H9 (cell line): ENCODE data around the gene PAK6. TPM values are rescaled to one million over a fixed set of nuclear protein-coding genes. Genes with fewer than 3 reads are reported as not detected.

Source experiments
- DNase-seq: peaks from one replicate; pipeline ENCODE4 v3.0.0-alpha.2; 2017
- H2AFZ ChIP-seq: one replicate; pipeline ENCODE4 v1.6.1; 2013; ENCODE audit warnings: mild to moderate bottlenecking, low read length, control low read depth, moderate library complexity
- H2AK5ac ChIP-seq: 2 replicates; pipeline ENCODE4 v1.6.1; 2013; ENCODE audit warnings: low read length, control low read depth, mixed read lengths; ENCODE audit not compliant: insufficient read length
- H2BK120ac ChIP-seq: one replicate; pipeline ENCODE4 v1.6.1; 2013; ENCODE audit warnings: low read depth, mild to moderate bottlenecking, low read length, control low read depth, inconsistent platforms; ENCODE audit not compliant: poor library complexity, severe bottlenecking
- H2BK12ac ChIP-seq: 2 replicates; pipeline ENCODE4 v1.6.1; 2013; ENCODE audit warnings: low read length, control low read depth, mixed read lengths, low read depth; ENCODE audit not compliant: insufficient read length
- H2BK15ac ChIP-seq: 2 replicates; pipeline ENCODE4 v1.6.1; 2013; ENCODE audit warnings: low read depth, low read length, control low read depth
- H2BK20ac ChIP-seq: one replicate; pipeline ENCODE4 v1.6.1; 2013; ENCODE audit warnings: low read depth, mild to moderate bottlenecking, low read length, control low read depth, inconsistent platforms; ENCODE audit not compliant: poor library complexity, severe bottlenecking
- H2BK5ac ChIP-seq: 2 replicates; pipeline ENCODE4 v1.6.1; 2013; ENCODE audit warnings: low read length, control low read depth, mixed read lengths; ENCODE audit not compliant: insufficient read length
- H3K14ac ChIP-seq: 2 replicates; pipeline ENCODE4 v1.6.1; 2013; ENCODE audit warnings: low read length, control low read depth; ENCODE audit not compliant: insufficient read depth
- H3K18ac ChIP-seq: 2 replicates; pipeline ENCODE4 v1.6.1; 2013; ENCODE audit warnings: low read depth, mild to moderate bottlenecking, mixed read lengths, low read length, control low read depth; ENCODE audit not compliant: insufficient read length
- H3K23ac ChIP-seq: 2 replicates; pipeline ENCODE4 v1.6.1; 2013; ENCODE audit warnings: low read length, control low read depth, mixed read lengths, low read depth; ENCODE audit not compliant: insufficient read length
- H3K23me2 ChIP-seq: 2 replicates; pipeline ENCODE4 v1.6.1; 2013; ENCODE audit warnings: low read depth, mild to moderate bottlenecking, mixed read lengths, low read length, control low read depth; ENCODE audit not compliant: insufficient read length, poor library complexity, severe bottlenecking
- H3K27ac ChIP-seq: 2 replicates; pipeline ENCODE4 v1.5.1; 2013; ENCODE audit warnings: low read length, control low read depth, mixed read lengths, low read depth; ENCODE audit not compliant: insufficient read length
- H3K27me3 ChIP-seq: 2 replicates; pipeline ENCODE4 v1.6.1; 2013; ENCODE audit warnings: low read length, control low read depth, inconsistent platforms; ENCODE audit not compliant: insufficient read depth
- H3K4ac ChIP-seq: 2 replicates; pipeline ENCODE4 v1.6.1; 2013; ENCODE audit warnings: low read depth, mild to moderate bottlenecking, control low read depth, inconsistent platforms, low read length, moderate library complexity
- H3K4me1 ChIP-seq: 2 replicates; pipeline ENCODE4 v1.6.1; 2013; ENCODE audit warnings: low read length, control low read depth, inconsistent platforms; ENCODE audit not compliant: insufficient read depth
- H3K4me2 ChIP-seq: 2 replicates; pipeline ENCODE4 v1.6.1; 2013; ENCODE audit warnings: low read length, control low read depth, mixed read lengths; ENCODE audit not compliant: insufficient read length, insufficient read depth
- H3K56ac ChIP-seq: 2 replicates; pipeline ENCODE4 v1.6.1; 2013; ENCODE audit warnings: low read depth, mild to moderate bottlenecking, mixed read lengths, low read length, control low read depth; ENCODE audit not compliant: insufficient read length
- H3K79me1 ChIP-seq: 2 replicates; pipeline ENCODE4 v1.6.1; 2013; ENCODE audit warnings: low read depth, mild to moderate bottlenecking, moderate library complexity, low read length, control low read depth, inconsistent platforms; ENCODE audit not compliant: insufficient read depth, poor library complexity, severe bottlenecking
- H3K79me2 ChIP-seq: 2 replicates; pipeline ENCODE4 v1.6.1; 2013; ENCODE audit warnings: low read length, control low read depth, inconsistent platforms; ENCODE audit not compliant: insufficient read depth
- H3K9ac ChIP-seq: 2 replicates; pipeline ENCODE4 v1.6.1; 2013; ENCODE audit warnings: low read length, control low read depth, mixed read lengths; ENCODE audit not compliant: insufficient read length; ENCODE audit errors: extremely low read depth
- H3K9me3 ChIP-seq: one replicate; pipeline ENCODE4 v1.6.1; 2013; ENCODE audit warnings: low read depth, low read length, inconsistent platforms; ENCODE audit not compliant: control insufficient read depth
- H3T11ph ChIP-seq: one replicate; pipeline ENCODE4 v1.6.1; 2013; ENCODE audit warnings: mild to moderate bottlenecking, low read length, control low read depth, inconsistent platforms
- H4K20me1 ChIP-seq: one replicate; pipeline ENCODE4 v1.6.1; 2013; ENCODE audit not compliant: control insufficient read depth, insufficient read length, insufficient read depth
- H4K5ac ChIP-seq: 2 replicates; pipeline ENCODE4 v1.6.1; 2013; ENCODE audit warnings: low read depth, mild to moderate bottlenecking, mixed read lengths, low read length, control low read depth; ENCODE audit not compliant: insufficient read length
- H4K8ac ChIP-seq: replicated peaks from 2 replicates; pipeline ENCODE4 v1.6.1; 2013; ENCODE audit warnings: low read length, control low read depth, mixed read lengths, low read depth; ENCODE audit not compliant: insufficient read length
- H4K91ac ChIP-seq: 2 replicates; pipeline ENCODE4 v1.6.1; 2013; ENCODE audit warnings: low read depth, mild to moderate bottlenecking, moderate library complexity, mixed read lengths, low read length, control low read depth; ENCODE audit not compliant: insufficient read length
- H3K27ac Mint-ChIP-seq, 3 experiments: 2 replicates in 2 of 3; 3 replicates in 1 of 3; pipeline ENCODE4 v1.8.0; 2020 to 2021; ENCODE audit warnings: mixed read lengths in 3 of 3, mild to moderate bottlenecking in 1 of 3, moderate library complexity in 1 of 3
- H3K27me3 Mint-ChIP-seq: 2 replicates; pipeline ENCODE4 v1.8.0; 2021; ENCODE audit warnings: low read depth, mild to moderate bottlenecking, moderate library complexity, mixed read lengths
- H3K36me3 Mint-ChIP-seq, 3 experiments: 2 replicates in 2 of 3; 3 replicates in 1 of 3; pipeline ENCODE4 v1.8.0; 2020 to 2021; ENCODE audit warnings: low read depth in 3 of 3, mixed read lengths in 3 of 3; ENCODE audit not compliant: insufficient read depth in 1 of 3
- H3K4me1 Mint-ChIP-seq, 2 experiments: 2 replicates each; pipeline ENCODE4 v1.8.0; 2020; ENCODE audit warnings: mixed read lengths in 2 of 2
- H3K4me3 Mint-ChIP-seq, 2 experiments: 2 replicates in 1 of 2; 3 replicates in 1 of 2; pipeline ENCODE4 v1.8.0; 2020 to 2021; ENCODE audit warnings: mild to moderate bottlenecking in 2 of 2, mixed read lengths in 2 of 2, moderate library complexity in 1 of 2
- H3K9me3 Mint-ChIP-seq, 2 experiments: 2 replicates in 1 of 2; 3 replicates in 1 of 2; pipeline ENCODE4 v1.8.0; 2020; ENCODE audit warnings: mild to moderate bottlenecking in 2 of 2, mixed read lengths in 2 of 2, moderate library complexity in 1 of 2
- CTCF ChIP-seq: fragments of 200-600 bp; sonication (generic); conservative IDR thresholded peaks from 3 replicates; pipeline ENCODE4 v1.8.0; 2021; ENCODE audit warnings: antibody characterized with exemption, mild to moderate bottlenecking
- WGBS: extraction: QIAGEN DNeasy Blood & Tissue Kit; methylation state at CpG from one replicate; pipeline ENCODE4 v1.1.7; 2013; ENCODE audit warnings: missing lambda C conversion rate, low lambda C conversion rate, mixed read lengths; ENCODE audit not compliant: insufficient read length; ENCODE audit errors: extremely low coverage; 5-methylcytosine and 5-hydroxymethylcytosine counted together
- total RNA-seq: library from RNA; stranded (reverse); gene quantifications from 2 replicates; pipeline ENCODE4 v1.2.1, GENCODE V29; 2021

PAK6 gene
- total RNA-seq, 1 experiment from 2014 or later: 7.4 TPM

- DNase-seq: peak; percentile 55
Observed at GRCh38 chr15:40281057-40281800, 42.4 kb downstream of the PAK6 start.

More at GRCh38 chr15:40281057-40281800, 42.4 kb downstream of the PAK6 start:
- Histone ChIP-seq H2AFZ (no peak overlapping the region), H3K4me1 (peaks cover 3% of the 10 kb centered on the region; the same call in 1 of the 2 replicates), H4K8ac (no peak overlapping the region), H2BK15ac (no peak overlapping the region), H2AK5ac (no peak overlapping the region), H3K27me3 (peaks cover 37% of the 10 kb centered on the region; the same call in 1 of the 2 replicates), H3K27ac (no peak overlapping the region), H4K91ac (no peak overlapping the region), H3K9ac (no peak overlapping the region), H2BK120ac (no peak overlapping the region), H2BK5ac (no peak overlapping the region), H2BK20ac (no peak overlapping the region), H3K4me2 (peak overlapping the region; percentile 18), H2BK12ac (no peak overlapping the region), H3K79me1 (no peaks in the 10 kb centered on the region), H4K5ac (no peak overlapping the region), H3T11ph (no peak overlapping the region), H3K23me2 (peaks cover 10% of the 10 kb centered on the region), H3K18ac (no peak overlapping the region), H3K79me2 (no peaks in the 10 kb centered on the region), H3K4ac (no peak overlapping the region), H3K56ac (no peak overlapping the region), H3K23ac (no peak overlapping the region), H3K9me3 (no peaks in the 10 kb centered on the region), H3K14ac (no peak overlapping the region), H4K20me1 (no peaks in the 10 kb centered on the region)
- Mint-ChIP-seq H3K4me3 (peak overlapping the region; percentile 32 to 71; a peak in 4 of 5 replicates), H3K4me1 (peaks cover 35 to 64% of the 10 kb centered on the region in 2 experiments), H3K9me3 (no peaks in the 10 kb centered on the region; a peak in 1 of 5 replicates), H3K27me3 (peaks cover 82% of the 10 kb centered on the region), H3K36me3 (no peaks in the 10 kb centered on the region; a peak in 3 of 7 replicates), H3K27ac (no peak overlapping the region)
- no peak for TF ChIP-seq CTCF
- WGBS: no CpG with 5 or more reads among the region's 43 CpGs
